PC-9 (cell line): ENCODE results near the gene LAX1.

ENCODE experiments used
- CTCF ChIP-seq: fragments of 200-600 bp; sonication (generic); conservative IDR thresholded peaks from 2 replicates; pipeline ENCODE4 v1.6.1; 2017; ENCODE audit warnings: mixed run types, antibody characterized with exemption, mild to moderate bottlenecking, moderate library complexity
- EZH2 ChIP-seq: fragments of 200-600 bp; sonication (generic); IDR thresholded peaks from 2 replicates; pipeline ENCODE4 v1.8.0; 2017; ENCODE audit warnings: antibody characterized with exemption, low read depth

GRCh38 chr1:203792486-203792885 is 27.5 kb downstream of the LAX1 start:
- no peak for TF ChIP-seq CTCF
- no peak for TF ChIP-seq EZH2
